ENCODE results near the gene PLAAT4.

The PLAAT4 gene

GRCh38 chr11:63491636-63492372 lies 44.8 kb upstream of the PLAAT4 start:
- TF ChIP-seq MYC (IDR thresholded peaks at IDR 0.05; ENCODE audit: low read depth, low read length) (no peak; the same call in 1 of the 2 replicates), MAX (IDR thresholded peaks at IDR 0.05; ENCODE audit: low read depth, low read length) (no peak), POLR2A (IDR thresholded peaks at IDR 0.05; ENCODE audit: extremely low read depth, insufficient read length) (no peak)
- TF ChIP-seq, protein P1, sequence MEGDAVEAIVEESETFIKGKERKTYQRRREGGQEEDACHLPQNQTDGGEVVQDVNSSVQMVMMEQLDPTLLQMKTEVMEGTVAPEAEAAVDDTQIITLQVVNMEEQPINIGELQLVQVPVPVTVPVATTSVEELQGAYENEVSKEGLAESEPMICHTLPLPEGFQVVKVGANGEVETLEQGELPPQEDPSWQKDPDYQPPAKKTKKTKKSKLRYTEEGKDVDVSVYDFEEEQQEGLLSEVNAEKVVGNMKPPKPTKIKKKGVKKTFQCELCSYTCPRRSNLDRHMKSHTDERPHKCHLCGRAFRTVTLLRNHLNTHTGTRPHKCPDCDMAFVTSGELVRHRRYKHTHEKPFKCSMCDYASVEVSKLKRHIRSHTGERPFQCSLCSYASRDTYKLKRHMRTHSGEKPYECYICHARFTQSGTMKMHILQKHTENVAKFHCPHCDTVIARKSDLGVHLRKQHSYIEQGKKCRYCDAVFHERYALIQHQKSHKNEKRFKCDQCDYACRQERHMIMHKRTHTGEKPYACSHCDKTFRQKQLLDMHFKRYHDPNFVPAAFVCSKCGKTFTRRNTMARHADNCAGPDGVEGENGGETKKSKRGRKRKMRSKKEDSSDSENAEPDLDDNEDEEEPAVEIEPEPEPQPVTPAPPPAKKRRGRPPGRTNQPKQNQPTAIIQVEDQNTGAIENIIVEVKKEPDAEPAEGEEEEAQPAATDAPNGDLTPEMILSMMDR (IDR thresholded peaks at IDR 0.05; ENCODE audit: low read depth, low read length), result no peak
- DNase-seq (ENCODE audit: low read depth), result peak; percentile 90
- peak overlapping the region; percentile 59 for H3K4me3 ChIP-seq (ENCODE audit: low read depth, low read length)

- no peak for TF ChIP-seq MYC (IDR thresholded peaks at IDR 0.05; ENCODE audit: low read depth, low read length)
- TF ChIP-seq POLR2A (IDR thresholded peaks at IDR 0.05; ENCODE audit: extremely low read depth, insufficient read length), result no peak
- TF ChIP-seq MAX (IDR thresholded peaks at IDR 0.05; ENCODE audit: low read depth, low read length), result no peak
- TF ChIP-seq, protein P1 (IDR thresholded peaks at IDR 0.05; ENCODE audit: low read depth, low read length), result no peak
- peak overlapping the region; percentile 59 for H3K4me3 ChIP-seq (ENCODE audit: low read depth, low read length)
- no peak for DNase-seq (ENCODE audit: low read depth)
These were observed 44.2 kb upstream of the PLAAT4 start for GRCh38 chr11:63492441-63492840.

DNA sequence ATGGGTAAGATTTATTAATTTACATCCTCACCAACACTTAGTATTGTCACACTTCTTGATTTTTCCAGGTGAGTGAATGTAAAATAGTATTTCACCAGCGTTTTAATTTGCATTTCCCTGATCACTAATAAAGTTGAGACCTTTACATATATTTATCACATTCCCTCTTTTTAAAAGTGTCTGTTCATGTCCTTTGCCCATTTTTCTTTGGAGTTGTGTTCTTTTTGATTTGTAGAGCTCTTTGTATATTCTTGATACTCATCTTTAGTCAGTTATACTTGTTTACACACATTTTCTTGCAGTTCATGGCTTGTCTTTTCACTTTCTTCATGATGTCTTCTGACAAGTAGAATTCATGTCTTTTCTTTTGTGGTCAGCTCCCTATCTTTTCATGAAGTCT lies 43.5 kb upstream of the PLAAT4 start:
- H3K4me3 ChIP-seq (ENCODE audit: low read depth, low read length), result no peak overlapping the region
- no peak for TF ChIP-seq MYC (IDR thresholded peaks at IDR 0.05; ENCODE audit: low read depth, low read length)
- TF ChIP-seq, protein P1 (IDR thresholded peaks at IDR 0.05; ENCODE audit: low read depth, low read length), result no peak
- no peak for TF ChIP-seq POLR2A (IDR thresholded peaks at IDR 0.05; ENCODE audit: extremely low read depth, insufficient read length)
- TF ChIP-seq MAX (IDR thresholded peaks at IDR 0.05; ENCODE audit: low read depth, low read length), result no peak
- no peak for DNase-seq (ENCODE audit: low read depth)

- DNase-seq (ENCODE audit: low read depth), result no peak
- TF ChIP-seq MAX (IDR thresholded peaks at IDR 0.05; ENCODE audit: low read depth, low read length), result no peak
- no peak for TF ChIP-seq MYC (IDR thresholded peaks at IDR 0.05; ENCODE audit: low read depth, low read length)
- TF ChIP-seq POLR2A (IDR thresholded peaks at IDR 0.05; ENCODE audit: extremely low read depth, insufficient read length), result no peak
- TF ChIP-seq, protein P1 (IDR thresholded peaks at IDR 0.05; ENCODE audit: low read depth, low read length), result no peak
- H3K4me3 ChIP-seq (ENCODE audit: low read depth, low read length), result no peak overlapping the region
These were observed 41.6 kb upstream of the PLAAT4 start for GRCh38 chr11:63494975-63495374.

- no peak overlapping the region for H3K4me3 ChIP-seq (ENCODE audit: low read depth, low read length)
- TF ChIP-seq MYC (IDR thresholded peaks at IDR 0.05; ENCODE audit: low read depth, low read length) (no peak), POLR2A (IDR thresholded peaks at IDR 0.05; ENCODE audit: extremely low read depth, insufficient read length) (no peak), MAX (IDR thresholded peaks at IDR 0.05; ENCODE audit: low read depth, low read length) (no peak)
- TF ChIP-seq, protein P1 (IDR thresholded peaks at IDR 0.05; ENCODE audit: low read depth, low read length), result no peak
- DNase-seq (ENCODE audit: low read depth), result no peak
These were observed 36.7 kb upstream of the PLAAT4 start for GRCh38 chr11:63499874-63500273.
